SK-N-SH (cell line): Measurements from ENCODE around the gene ARHGAP6.

Experiments
- TF ChIP-seq, protein P1 (sequence below): fragments of 150-350 bp; IDR thresholded peaks from 2 replicates; pipeline ENCODE4 v1.6.1; 2017; ENCODE audit warnings: antibody characterized with exemption, low read length, low read depth, borderline replicate concordance
- TF ChIP-seq, protein P2 (sequence below): fragments of 200-600 bp; sonication (generic); IDR thresholded peaks from 2 replicates; pipeline ENCODE4 v1.6.1; 2017; ENCODE audit warnings: antibody characterized with exemption, mild to moderate bottlenecking, moderate library complexity

DNA sequence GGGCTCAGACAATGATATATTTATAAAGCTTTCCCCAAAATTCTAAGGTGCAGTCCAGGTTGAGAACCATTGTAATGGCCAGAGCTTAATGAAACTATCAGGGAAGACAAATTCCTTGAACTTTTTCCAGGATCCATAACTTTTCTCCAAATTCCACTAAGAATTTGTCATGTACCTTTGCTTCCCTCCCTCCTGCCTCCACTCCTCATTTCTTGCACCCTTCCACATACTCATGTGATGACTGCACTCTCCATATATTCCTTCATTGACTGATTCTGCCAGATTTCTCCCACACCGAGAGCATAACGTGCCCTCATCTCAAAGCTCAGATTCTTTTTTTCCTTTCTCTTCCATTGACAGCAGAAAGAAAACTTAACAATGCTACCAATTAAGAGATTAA is 393.4 kb downstream of the ARHGAP6 start:
- TF ChIP-seq, protein P1, sequence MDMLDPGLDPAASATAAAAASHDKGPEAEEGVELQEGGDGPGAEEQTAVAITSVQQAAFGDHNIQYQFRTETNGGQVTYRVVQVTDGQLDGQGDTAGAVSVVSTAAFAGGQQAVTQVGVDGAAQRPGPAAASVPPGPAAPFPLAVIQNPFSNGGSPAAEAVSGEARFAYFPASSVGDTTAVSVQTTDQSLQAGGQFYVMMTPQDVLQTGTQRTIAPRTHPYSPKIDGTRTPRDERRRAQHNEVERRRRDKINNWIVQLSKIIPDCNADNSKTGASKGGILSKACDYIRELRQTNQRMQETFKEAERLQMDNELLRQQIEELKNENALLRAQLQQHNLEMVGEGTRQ = no peak
- TF ChIP-seq, protein P2, sequence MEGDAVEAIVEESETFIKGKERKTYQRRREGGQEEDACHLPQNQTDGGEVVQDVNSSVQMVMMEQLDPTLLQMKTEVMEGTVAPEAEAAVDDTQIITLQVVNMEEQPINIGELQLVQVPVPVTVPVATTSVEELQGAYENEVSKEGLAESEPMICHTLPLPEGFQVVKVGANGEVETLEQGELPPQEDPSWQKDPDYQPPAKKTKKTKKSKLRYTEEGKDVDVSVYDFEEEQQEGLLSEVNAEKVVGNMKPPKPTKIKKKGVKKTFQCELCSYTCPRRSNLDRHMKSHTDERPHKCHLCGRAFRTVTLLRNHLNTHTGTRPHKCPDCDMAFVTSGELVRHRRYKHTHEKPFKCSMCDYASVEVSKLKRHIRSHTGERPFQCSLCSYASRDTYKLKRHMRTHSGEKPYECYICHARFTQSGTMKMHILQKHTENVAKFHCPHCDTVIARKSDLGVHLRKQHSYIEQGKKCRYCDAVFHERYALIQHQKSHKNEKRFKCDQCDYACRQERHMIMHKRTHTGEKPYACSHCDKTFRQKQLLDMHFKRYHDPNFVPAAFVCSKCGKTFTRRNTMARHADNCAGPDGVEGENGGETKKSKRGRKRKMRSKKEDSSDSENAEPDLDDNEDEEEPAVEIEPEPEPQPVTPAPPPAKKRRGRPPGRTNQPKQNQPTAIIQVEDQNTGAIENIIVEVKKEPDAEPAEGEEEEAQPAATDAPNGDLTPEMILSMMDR = no peak
